ENCODE data around the gene SYT1. TPM values are rescaled to one million over a fixed set of nuclear protein-coding genes. Genes with fewer than 3 reads are reported as not detected.
A peak's percentile ranks its signal among the peaks of the same experiment; 100 is the strongest.

Gene SYT1
- total and polyA plus RNA-seq, 2 donors: 0.82 to 1.5 TPM

DNA sequence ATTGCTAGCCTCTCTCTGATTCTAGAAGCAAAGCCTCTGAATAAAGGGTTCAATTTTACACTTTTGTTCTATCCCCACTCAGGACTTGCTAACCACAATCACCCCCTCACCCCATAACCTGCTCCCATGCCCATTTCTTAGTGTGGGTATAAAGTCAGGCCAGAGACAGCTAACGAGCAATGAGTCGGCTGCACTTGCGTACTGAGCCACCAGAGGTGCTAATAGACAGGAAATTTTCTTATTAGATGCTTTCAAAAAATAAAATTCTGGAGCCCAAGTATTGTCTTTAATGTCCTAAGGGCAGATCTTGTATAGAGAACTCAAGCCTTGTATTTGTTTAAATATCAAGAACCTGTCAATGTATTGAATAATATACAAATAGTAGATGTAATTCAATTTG, 256.9 kb downstream of the SYT1 start:
- no peak overlapping the region for H3K4me3 ChIP-seq (ENCODE audit: low read length in 2 of 2)
- no peaks in the 10 kb centered on the region for H3K36me3 ChIP-seq (ENCODE audit: control insufficient read depth in 2 of 2, insufficient read depth in 2 of 2, low read length in 1 of 2)
- no peaks in the 10 kb centered on the region for H3K27me3 ChIP-seq (ENCODE audit: control insufficient read depth in 2 of 2, insufficient read depth in 1 of 2, low read length in 1 of 2)
- peak in 1 of 9 donors; percentile 12 for DNase-seq (ENCODE audit: low read depth in 6 of 9, low spot score in 9 of 9)
- no peak overlapping the region for H3K27ac ChIP-seq (ENCODE audit: low read depth in 1 of 2, low read length in 1 of 2)
- H3K4me1 ChIP-seq (ENCODE audit: control insufficient read depth in 2 of 2, insufficient read depth in 2 of 2, low read length in 2 of 2): no peaks in the 10 kb centered on the region
- no peaks in the 10 kb centered on the region for H3K9me3 ChIP-seq (ENCODE audit: control insufficient read depth in 2 of 2, insufficient read depth in 1 of 2, low read length in 1 of 2)
- 89% methylated on average over 3 of the region's 3 CpGs for WGBS

DNA sequence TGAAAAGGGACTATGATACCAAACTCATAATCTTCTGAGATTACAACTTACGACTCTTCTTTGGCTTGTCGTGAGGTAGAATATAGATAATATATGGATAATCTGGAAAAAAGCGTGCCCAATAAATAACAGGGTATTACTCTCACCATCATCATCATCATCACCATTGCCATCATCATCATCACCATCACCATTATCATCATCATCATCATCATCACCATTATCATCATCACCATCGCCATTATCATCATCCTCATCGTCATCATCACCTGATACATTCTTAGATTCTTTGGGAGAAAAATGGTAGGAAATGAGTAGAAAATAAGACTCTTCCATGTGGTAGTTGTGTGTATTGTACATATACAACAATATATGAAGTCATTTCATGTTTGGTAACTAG, 259.8 kb downstream of the SYT1 start:
- no peak overlapping the region for H3K27ac ChIP-seq (ENCODE audit: low read depth in 1 of 2, low read length in 1 of 2)
- no peak for DNase-seq (ENCODE audit: low read depth in 6 of 9, low spot score in 9 of 9)
- H3K4me3 ChIP-seq (ENCODE audit: low read length in 2 of 2): no peak overlapping the region
- H3K9me3 ChIP-seq (ENCODE audit: control insufficient read depth in 2 of 2, insufficient read depth in 1 of 2, low read length in 1 of 2): no peaks in the 10 kb centered on the region
- 94% methylated on average over 5 of the region's 5 CpGs for WGBS
- no peaks in the 10 kb centered on the region for H3K4me1 ChIP-seq (ENCODE audit: control insufficient read depth in 2 of 2, insufficient read depth in 2 of 2, low read length in 2 of 2)
- H3K36me3 ChIP-seq (ENCODE audit: control insufficient read depth in 2 of 2, insufficient read depth in 2 of 2, low read length in 1 of 2): no peaks in the 10 kb centered on the region
- no peaks in the 10 kb centered on the region for H3K27me3 ChIP-seq (ENCODE audit: control insufficient read depth in 2 of 2, insufficient read depth in 1 of 2, low read length in 1 of 2)

DNA sequence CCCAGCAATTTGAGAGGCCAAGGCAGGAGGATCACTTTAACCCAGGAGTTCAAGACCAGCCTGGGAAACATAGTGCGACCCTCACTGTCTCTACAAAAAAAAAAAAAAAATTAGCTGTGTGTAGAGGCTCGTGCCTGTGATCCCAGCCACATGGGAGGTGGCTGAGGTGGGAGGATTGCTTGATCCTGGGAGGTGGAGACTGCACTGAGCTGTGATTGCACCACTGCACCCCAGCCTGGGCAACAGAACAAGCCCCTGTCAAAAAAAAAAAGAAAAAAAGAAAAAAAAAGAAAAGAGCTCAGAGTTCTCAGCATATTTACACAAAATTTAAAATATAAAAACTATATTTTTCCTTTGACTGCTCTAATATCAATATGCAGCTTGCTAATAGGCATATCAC, 260.8 kb downstream of the SYT1 start:
- H3K9me3 ChIP-seq (ENCODE audit: control insufficient read depth in 2 of 2, insufficient read depth in 1 of 2, low read length in 1 of 2): no peaks in the 10 kb centered on the region
- H3K27me3 ChIP-seq (ENCODE audit: control insufficient read depth in 2 of 2, insufficient read depth in 1 of 2, low read length in 1 of 2): no peaks in the 10 kb centered on the region
- H3K4me3 ChIP-seq (ENCODE audit: low read length in 2 of 2): no peak overlapping the region
- H3K27ac ChIP-seq (ENCODE audit: low read depth in 1 of 2, low read length in 1 of 2): no peak overlapping the region
- H3K36me3 ChIP-seq (ENCODE audit: control insufficient read depth in 2 of 2, insufficient read depth in 2 of 2, low read length in 1 of 2): no peaks in the 10 kb centered on the region
- DNase-seq (ENCODE audit: low read depth in 6 of 9, low spot score in 9 of 9): no peak
- WGBS: 61% methylated on average over 2 of the region's 2 CpGs
- H3K4me1 ChIP-seq (ENCODE audit: control insufficient read depth in 2 of 2, insufficient read depth in 2 of 2, low read length in 2 of 2): no peaks in the 10 kb centered on the region

DNA sequence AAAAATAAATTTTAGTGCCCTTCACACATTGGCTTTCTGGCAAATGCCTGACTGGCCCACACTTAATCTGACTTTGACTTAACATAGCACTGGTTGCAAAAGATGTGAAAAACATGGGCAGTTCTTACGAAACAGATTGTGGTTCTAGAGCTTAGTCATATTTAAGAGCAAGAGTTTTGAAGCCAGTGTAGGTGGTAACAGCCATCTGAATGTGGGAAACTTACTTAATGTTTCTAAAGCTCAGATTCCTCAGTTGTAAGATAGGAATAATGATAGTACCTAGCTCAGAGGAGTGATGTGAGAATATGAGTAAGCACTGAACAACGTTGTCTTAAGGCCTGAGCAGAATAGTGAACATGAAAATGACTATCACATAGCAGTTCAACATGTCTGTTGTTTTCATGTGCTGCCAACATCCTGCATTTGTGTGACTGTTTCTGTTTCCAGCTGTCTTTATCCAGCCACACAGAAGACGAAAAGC, 262.7 kb downstream of the SYT1 start:
- WGBS: 60% methylated on average over 3 of the region's 3 CpGs
- no peaks in the 10 kb centered on the region for H3K4me1 ChIP-seq (ENCODE audit: control insufficient read depth in 2 of 2, insufficient read depth in 2 of 2, low read length in 2 of 2)
- H3K27me3 ChIP-seq (ENCODE audit: control insufficient read depth in 2 of 2, insufficient read depth in 1 of 2, low read length in 1 of 2): no peaks in the 10 kb centered on the region
- no peak overlapping the region for H3K27ac ChIP-seq (ENCODE audit: low read depth in 1 of 2, low read length in 1 of 2)
- DNase-seq (ENCODE audit: low read depth in 6 of 9, low spot score in 9 of 9): no peak
- H3K4me3 ChIP-seq (ENCODE audit: low read length in 2 of 2): no peak overlapping the region
- H3K9me3 ChIP-seq (ENCODE audit: control insufficient read depth in 2 of 2, insufficient read depth in 1 of 2, low read length in 1 of 2): no peaks in the 10 kb centered on the region
- no peaks in the 10 kb centered on the region for H3K36me3 ChIP-seq (ENCODE audit: control insufficient read depth in 2 of 2, insufficient read depth in 2 of 2, low read length in 1 of 2)

DNA sequence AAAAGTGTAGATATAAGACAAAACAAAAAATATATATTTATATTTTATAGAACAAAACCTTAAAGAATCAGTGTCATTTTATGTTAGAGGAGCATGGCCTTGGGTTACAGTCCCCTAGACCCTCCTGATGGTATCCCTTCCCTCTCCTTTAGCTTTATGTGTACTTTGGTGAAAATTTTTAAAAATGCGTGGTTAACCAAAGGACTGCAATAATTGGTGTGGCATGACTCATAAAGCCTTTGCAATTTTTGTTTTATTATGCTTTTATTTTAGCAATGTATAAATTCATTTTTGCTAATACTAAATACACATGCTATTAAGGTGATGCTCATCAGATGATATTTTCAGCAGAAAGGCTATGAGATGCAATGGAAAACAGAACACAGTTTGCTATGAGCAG, 264.4 kb downstream of the SYT1 start:
- 100% methylated on average over 1 of the region's 1 CpG for WGBS

DNA sequence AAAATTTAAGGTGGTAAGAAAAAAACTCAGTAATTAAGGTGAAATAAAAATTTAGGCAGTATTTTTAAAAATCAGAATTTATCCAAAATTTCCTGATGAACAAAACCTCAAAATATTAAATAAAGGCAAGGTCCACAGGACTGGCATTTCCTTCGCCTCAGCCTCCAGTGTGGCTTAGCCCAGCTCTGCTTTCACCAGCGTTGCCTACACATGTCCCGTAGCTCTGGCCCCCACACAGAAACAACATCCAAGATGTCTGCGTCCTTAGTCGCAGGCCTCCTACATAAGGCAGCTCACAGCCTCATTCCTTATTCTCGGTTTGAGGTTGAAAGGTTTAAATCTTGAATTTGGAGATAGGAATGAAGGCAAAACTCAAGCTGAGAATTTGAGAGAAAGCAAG, 274.3 kb downstream of the SYT1 start:
- WGBS: 97% methylated on average over 6 of the region's 6 CpGs
- Histone ChIP-seq H3K4me3 (ENCODE audit: low read length in 2 of 2) (no peak overlapping the region), H3K27ac (ENCODE audit: low read depth in 1 of 2, low read length in 1 of 2) (no peak overlapping the region), H3K36me3 (ENCODE audit: control insufficient read depth in 2 of 2, insufficient read depth in 2 of 2, low read length in 1 of 2) (no peaks in the 10 kb centered on the region), H3K9me3 (ENCODE audit: control insufficient read depth in 2 of 2, insufficient read depth in 1 of 2, low read length in 1 of 2) (no peaks in the 10 kb centered on the region), H3K4me1 (ENCODE audit: control insufficient read depth in 2 of 2, insufficient read depth in 2 of 2, low read length in 2 of 2) (no peaks in the 10 kb centered on the region), H3K27me3 (ENCODE audit: control insufficient read depth in 2 of 2, insufficient read depth in 1 of 2, low read length in 1 of 2) (no peaks in the 10 kb centered on the region)
- DNase-seq (ENCODE audit: low read depth in 6 of 9, low spot score in 9 of 9): no peak

More for the DNA sequence above, 264.4 kb downstream of the SYT1 start:
- Histone ChIP-seq H3K9me3 (ENCODE audit: control insufficient read depth in 2 of 2, insufficient read depth in 1 of 2, low read length in 1 of 2) (no peaks in the 10 kb centered on the region), H3K36me3 (ENCODE audit: control insufficient read depth in 2 of 2, insufficient read depth in 2 of 2, low read length in 1 of 2) (no peaks in the 10 kb centered on the region), H3K4me3 (ENCODE audit: low read length in 2 of 2) (no peak overlapping the region), H3K27ac (ENCODE audit: low read depth in 1 of 2, low read length in 1 of 2) (no peak overlapping the region), H3K4me1 (ENCODE audit: control insufficient read depth in 2 of 2, insufficient read depth in 2 of 2, low read length in 2 of 2) (no peaks in the 10 kb centered on the region), H3K27me3 (ENCODE audit: control insufficient read depth in 2 of 2, insufficient read depth in 1 of 2, low read length in 1 of 2) (no peaks in the 10 kb centered on the region)
- DNase-seq (ENCODE audit: low read depth in 6 of 9, low spot score in 9 of 9): no peak

DNA sequence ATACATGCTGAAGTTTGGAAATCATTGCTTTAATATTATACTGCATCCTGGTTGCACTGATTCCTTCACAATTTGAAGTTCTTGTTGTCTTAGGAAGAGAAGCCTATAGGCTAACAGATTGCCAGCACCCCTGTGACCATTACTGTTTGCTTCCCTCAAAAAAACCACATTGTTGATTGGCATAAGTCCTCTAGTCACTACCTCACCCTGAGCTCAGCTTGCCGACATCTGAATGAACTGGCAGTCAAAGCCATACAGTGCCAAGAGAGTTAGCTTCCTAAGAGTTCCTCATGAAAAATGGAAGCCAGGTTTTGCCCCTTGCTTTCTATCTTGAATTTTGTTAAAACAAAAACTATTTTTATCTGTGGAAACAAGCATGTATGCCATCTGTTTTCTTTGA, 276.1 kb downstream of the SYT1 start:
- 89% methylated on average over 1 of the region's 1 CpG for WGBS
- Histone ChIP-seq H3K4me3 (ENCODE audit: low read length in 2 of 2) (no peak overlapping the region), H3K36me3 (ENCODE audit: control insufficient read depth in 2 of 2, insufficient read depth in 2 of 2, low read length in 1 of 2) (no peaks in the 10 kb centered on the region), H3K9me3 (ENCODE audit: control insufficient read depth in 2 of 2, insufficient read depth in 1 of 2, low read length in 1 of 2) (no peaks in the 10 kb centered on the region), H3K27ac (ENCODE audit: low read depth in 1 of 2, low read length in 1 of 2) (no peak overlapping the region), H3K27me3 (ENCODE audit: control insufficient read depth in 2 of 2, insufficient read depth in 1 of 2, low read length in 1 of 2) (no peaks in the 10 kb centered on the region), H3K4me1 (ENCODE audit: control insufficient read depth in 2 of 2, insufficient read depth in 2 of 2, low read length in 2 of 2) (no peaks in the 10 kb centered on the region)
- no peak for DNase-seq (ENCODE audit: low read depth in 6 of 9, low spot score in 9 of 9)

DNA sequence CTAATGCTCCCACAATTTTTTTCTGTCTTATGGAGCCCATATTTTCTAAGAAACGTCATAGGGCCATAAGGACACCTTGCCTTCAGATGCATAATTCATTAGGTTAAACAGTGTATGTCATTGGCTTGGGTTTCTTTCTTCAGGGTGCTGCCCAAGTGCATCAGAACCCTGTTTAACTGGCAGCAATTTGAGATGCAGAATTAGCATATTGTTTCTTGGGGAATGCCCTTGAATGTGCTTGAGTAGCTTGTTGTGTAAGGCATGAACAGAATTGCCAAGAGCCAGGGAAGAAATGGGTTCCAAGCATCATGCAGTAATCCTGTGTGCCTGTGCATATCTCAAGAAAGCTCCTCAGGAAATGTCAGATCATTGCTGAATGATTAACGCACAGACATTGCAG, 277.2 kb downstream of the SYT1 start:
- DNase-seq (ENCODE audit: low read depth in 6 of 9, low spot score in 9 of 9): no peak
- no peaks in the 10 kb centered on the region for H3K36me3 ChIP-seq (ENCODE audit: control insufficient read depth in 2 of 2, insufficient read depth in 2 of 2, low read length in 1 of 2)
- WGBS: 82% methylated on average over 2 of the region's 2 CpGs
- no peaks in the 10 kb centered on the region for H3K9me3 ChIP-seq (ENCODE audit: control insufficient read depth in 2 of 2, insufficient read depth in 1 of 2, low read length in 1 of 2)
- H3K4me3 ChIP-seq (ENCODE audit: low read length in 2 of 2): no peak overlapping the region
- no peaks in the 10 kb centered on the region for H3K27me3 ChIP-seq (ENCODE audit: control insufficient read depth in 2 of 2, insufficient read depth in 1 of 2, low read length in 1 of 2)
- no peak overlapping the region for H3K27ac ChIP-seq (ENCODE audit: low read depth in 1 of 2, low read length in 1 of 2)
- no peaks in the 10 kb centered on the region for H3K4me1 ChIP-seq (ENCODE audit: control insufficient read depth in 2 of 2, insufficient read depth in 2 of 2, low read length in 2 of 2)

DNA sequence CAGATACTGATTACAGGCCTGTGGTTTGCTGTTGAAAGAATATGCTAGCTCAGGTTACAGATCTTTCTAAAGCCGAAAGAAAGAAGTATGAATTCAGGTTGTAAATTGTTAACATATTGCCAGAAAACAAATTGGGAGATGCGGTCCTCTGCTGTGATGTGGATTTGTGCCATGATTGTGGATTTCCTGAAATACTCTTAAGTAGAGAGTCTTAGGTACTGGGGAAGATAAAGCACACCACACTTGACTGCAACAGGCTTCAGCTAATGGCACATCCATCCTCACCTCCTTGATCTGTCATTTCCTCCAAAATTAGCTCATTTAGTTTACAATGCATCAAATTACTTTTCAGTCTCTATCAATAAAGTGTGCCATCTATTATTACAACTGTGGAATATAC, 279.2 kb downstream of the SYT1 start:
- H3K36me3 ChIP-seq (ENCODE audit: control insufficient read depth in 2 of 2, insufficient read depth in 2 of 2, low read length in 1 of 2): no peaks in the 10 kb centered on the region
- H3K4me1 ChIP-seq (ENCODE audit: control insufficient read depth in 2 of 2, insufficient read depth in 2 of 2, low read length in 2 of 2): no peaks in the 10 kb centered on the region
- H3K9me3 ChIP-seq (ENCODE audit: control insufficient read depth in 2 of 2, insufficient read depth in 1 of 2, low read length in 1 of 2): no peaks in the 10 kb centered on the region
- no peak overlapping the region for H3K4me3 ChIP-seq (ENCODE audit: low read length in 2 of 2)
- no peak for DNase-seq (ENCODE audit: low read depth in 6 of 9, low spot score in 9 of 9)
- H3K27ac ChIP-seq (ENCODE audit: low read depth in 1 of 2, low read length in 1 of 2): no peak overlapping the region
- WGBS: 67% methylated on average over 2 of the region's 2 CpGs
- H3K27me3 ChIP-seq (ENCODE audit: control insufficient read depth in 2 of 2, insufficient read depth in 1 of 2, low read length in 1 of 2): no peaks in the 10 kb centered on the region

DNA sequence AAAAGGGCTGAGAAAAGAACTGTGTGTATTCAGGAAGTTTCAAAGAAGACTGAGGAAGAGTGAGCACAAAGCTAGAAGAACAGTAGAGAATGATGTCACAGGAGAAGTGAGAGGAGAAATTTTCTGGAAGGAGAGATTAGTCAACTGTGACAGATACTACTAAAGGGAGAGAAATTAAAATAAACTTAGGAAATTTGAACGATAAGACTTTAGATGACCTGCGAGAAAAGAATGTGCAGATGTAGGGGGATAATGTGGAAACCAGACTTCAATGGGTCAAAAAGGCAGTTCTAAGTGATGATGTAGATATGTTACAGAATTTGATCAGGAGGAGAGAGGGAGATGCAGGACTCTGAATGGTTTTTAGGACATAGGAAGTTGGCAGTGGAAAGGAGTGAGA, 287.4 kb downstream of the SYT1 start:
- H3K4me3 ChIP-seq (ENCODE audit: low read length in 2 of 2): no peak overlapping the region
- H3K27ac ChIP-seq (ENCODE audit: low read depth in 1 of 2, low read length in 1 of 2): no peak overlapping the region
- no peaks in the 10 kb centered on the region for H3K4me1 ChIP-seq (ENCODE audit: control insufficient read depth in 2 of 2, insufficient read depth in 2 of 2, low read length in 2 of 2)
- H3K9me3 ChIP-seq (ENCODE audit: control insufficient read depth in 2 of 2, insufficient read depth in 1 of 2, low read length in 1 of 2): no peaks in the 10 kb centered on the region
- WGBS: 96% methylated on average over 2 of the region's 2 CpGs
- no peaks in the 10 kb centered on the region for H3K27me3 ChIP-seq (ENCODE audit: control insufficient read depth in 2 of 2, insufficient read depth in 1 of 2, low read length in 1 of 2)
- no peak for DNase-seq (ENCODE audit: low read depth in 6 of 9, low spot score in 9 of 9)
- H3K36me3 ChIP-seq (ENCODE audit: control insufficient read depth in 2 of 2, insufficient read depth in 2 of 2, low read length in 1 of 2): no peaks in the 10 kb centered on the region
